GM12864 (cell line): ENCODE measurements around the gene PHACTR1.
A peak's percentile ranks its signal among the peaks of the same experiment; 100 is the strongest.

Experiments
- DNase-seq: peaks from one replicate; pipeline ENCODE4 v3.0.0-alpha.2; 2011; ENCODE audit warnings: low read depth
- H3K4me3 ChIP-seq: 2 replicates; pipeline ENCODE4 v1.5.1; 2011; ENCODE audit warnings: mild to moderate bottlenecking, low read depth, low read length, control low read depth
- TF ChIP-seq, protein P1 (sequence below): IDR thresholded peaks from 2 replicates; pipeline ENCODE4 v1.5.1; 2011; ENCODE audit warnings: low read depth, mild to moderate bottlenecking, moderate library complexity, low read length, control low read depth, inconsistent platforms; ENCODE audit errors: missing control alignments

PHACTR1 gene

GRCh38 chr6:12911427-12911826, 194.9 kb downstream of the PHACTR1 start:
- H3K4me3 ChIP-seq, result no peak overlapping the region
- no peak for DNase-seq
- TF ChIP-seq, protein P1, sequence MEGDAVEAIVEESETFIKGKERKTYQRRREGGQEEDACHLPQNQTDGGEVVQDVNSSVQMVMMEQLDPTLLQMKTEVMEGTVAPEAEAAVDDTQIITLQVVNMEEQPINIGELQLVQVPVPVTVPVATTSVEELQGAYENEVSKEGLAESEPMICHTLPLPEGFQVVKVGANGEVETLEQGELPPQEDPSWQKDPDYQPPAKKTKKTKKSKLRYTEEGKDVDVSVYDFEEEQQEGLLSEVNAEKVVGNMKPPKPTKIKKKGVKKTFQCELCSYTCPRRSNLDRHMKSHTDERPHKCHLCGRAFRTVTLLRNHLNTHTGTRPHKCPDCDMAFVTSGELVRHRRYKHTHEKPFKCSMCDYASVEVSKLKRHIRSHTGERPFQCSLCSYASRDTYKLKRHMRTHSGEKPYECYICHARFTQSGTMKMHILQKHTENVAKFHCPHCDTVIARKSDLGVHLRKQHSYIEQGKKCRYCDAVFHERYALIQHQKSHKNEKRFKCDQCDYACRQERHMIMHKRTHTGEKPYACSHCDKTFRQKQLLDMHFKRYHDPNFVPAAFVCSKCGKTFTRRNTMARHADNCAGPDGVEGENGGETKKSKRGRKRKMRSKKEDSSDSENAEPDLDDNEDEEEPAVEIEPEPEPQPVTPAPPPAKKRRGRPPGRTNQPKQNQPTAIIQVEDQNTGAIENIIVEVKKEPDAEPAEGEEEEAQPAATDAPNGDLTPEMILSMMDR, result peak; percentile 23

DNA sequence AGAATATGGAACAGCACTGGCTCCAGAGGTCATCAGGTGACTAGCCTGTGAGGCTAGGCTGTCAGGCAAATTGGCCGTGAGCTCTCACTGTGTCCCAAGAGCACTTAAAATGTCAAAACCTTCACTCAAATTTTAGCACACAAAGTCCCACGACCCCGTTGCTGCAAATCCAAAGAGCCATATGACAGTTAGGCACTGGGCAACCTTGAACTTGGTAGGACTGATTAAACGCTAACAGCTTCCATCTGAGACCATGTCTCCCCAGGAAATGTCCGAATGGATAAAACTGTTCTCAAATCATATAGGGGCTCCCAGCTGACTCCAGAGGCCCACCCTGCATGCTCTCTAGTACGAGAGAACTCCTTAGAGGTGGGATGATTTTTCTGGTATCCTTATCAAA, 196.6 kb downstream of the PHACTR1 start:
- TF ChIP-seq, protein P1, result no peak
- DNase-seq, result no peak
- H3K4me3 ChIP-seq, result no peak overlapping the region

- H3K4me3 ChIP-seq, result no peak overlapping the region
- TF ChIP-seq, protein P1, result no peak
- no peak for DNase-seq
Measured at GRCh38 chr6:12916006-12916405, 199.4 kb downstream of the PHACTR1 start.

DNA sequence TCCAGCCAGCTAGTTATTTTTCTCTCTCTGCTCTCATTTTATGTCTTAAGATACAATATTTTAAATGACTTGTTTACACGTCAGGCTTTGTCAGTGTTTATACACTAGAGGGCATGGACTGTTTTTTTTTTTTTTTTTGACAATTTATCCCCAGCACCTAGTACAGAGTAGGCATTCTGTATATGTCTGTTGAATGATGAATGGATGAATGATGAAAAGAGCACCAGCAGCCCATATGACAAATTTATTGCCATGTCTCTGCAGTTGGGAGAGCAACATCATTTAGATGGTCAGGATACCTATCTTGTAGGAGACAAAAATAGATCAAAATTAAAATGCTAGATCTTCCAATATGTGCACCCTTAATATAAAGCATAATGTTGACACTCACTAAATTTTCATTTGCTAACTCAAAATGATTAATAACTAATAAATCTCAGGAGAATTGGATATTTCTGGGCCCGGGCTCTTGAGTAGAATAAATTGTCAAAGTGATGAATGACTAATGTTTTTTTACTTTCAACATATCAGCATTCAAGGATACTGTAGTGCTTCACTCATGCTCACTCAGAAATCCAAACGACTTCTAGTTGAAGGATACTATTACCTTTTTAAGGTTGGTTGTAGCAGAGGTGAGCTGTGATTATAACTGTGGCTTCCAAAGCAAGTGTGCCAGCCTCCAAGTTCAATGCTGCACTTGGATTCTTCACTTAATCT, 200.0 kb downstream of the PHACTR1 start:
- DNase-seq, result no peak
- TF ChIP-seq, protein P1, result no peak
- no peak overlapping the region for H3K4me3 ChIP-seq

DNA sequence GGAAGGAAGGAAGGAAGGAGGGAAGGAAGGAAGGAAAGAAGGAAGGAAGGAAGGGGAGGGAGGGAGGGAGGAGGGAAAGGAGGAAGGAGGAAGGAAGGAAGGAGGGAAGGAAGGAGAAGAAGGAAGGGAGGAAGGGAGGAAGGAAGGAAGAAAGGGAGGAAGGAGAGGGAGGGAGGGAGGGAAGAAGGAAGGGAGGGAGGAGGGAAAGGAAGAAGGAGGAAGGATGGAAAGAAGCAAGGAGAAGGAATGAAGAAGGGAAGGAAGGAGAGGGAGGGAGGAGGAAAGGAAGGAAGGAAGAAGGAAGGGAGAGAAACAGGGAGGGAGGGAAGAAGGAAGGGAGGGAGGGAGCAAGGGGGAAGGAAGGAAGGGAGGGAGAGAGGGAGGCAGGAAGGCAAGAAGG, 204.9 kb downstream of the PHACTR1 start:
- no peak for DNase-seq
- TF ChIP-seq, protein P1, result no peak
- no peak overlapping the region for H3K4me3 ChIP-seq

- DNase-seq, result no peak
- TF ChIP-seq, protein P1, result no peak
- no peak overlapping the region for H3K4me3 ChIP-seq
Measured at GRCh38 chr6:12923644-12924235, 207.2 kb downstream of the PHACTR1 start.

GRCh38 chr6:12924911-12925310, 208.3 kb downstream of the PHACTR1 start:
- TF ChIP-seq, protein P1, result no peak
- no peak for DNase-seq
- H3K4me3 ChIP-seq, result no peak overlapping the region
